Endothelial cell of umbilical vein (primary cell): ENCODE results near the gene CMSS1. TPM values are rescaled to one million over a fixed set of nuclear protein-coding genes. Genes with fewer than 3 reads are reported as not detected.

Experiments
- BruUV-seq: library from RNA; stranded (reverse); fragments of 400-500 nt; replicated peaks from 2 replicates; lab custom pipeline; 2021; lab: Mats Ljungman, UMichigan
- CTCF ChIA-PET: fragments of 300-600, 350-600 bp; sonication (Branson Sonifier 250); formaldehyde crosslinking; loops from one replicate; lab custom pipeline; 2021; ENCODE audit warnings: antibody characterized with exemption, inconsistent platforms; lab: Charles Lee
- POLR2A ChIA-PET: fragments of 300-600, 350-600 bp; sonication (Branson Sonifier 250); formaldehyde crosslinking; loops from one replicate; lab custom pipeline; 2021; ENCODE audit warnings: antibody characterized with exemption, inconsistent platforms; lab: Charles Lee
- DNase-seq: peaks from one replicate; pipeline ENCODE4 v3.0.0-alpha.2; 2011; ENCODE audit warnings: low read depth, low spot score
- FAIRE-seq: peaks from 2 replicates; lab custom pipeline; 2011; peaks lifted over from hg19 to GRCh38; lab: Jason Lieb, UNC
- H2AFZ ChIP-seq: 2 replicates; pipeline ENCODE4 v1.6.0; 2012; ENCODE audit warnings: low read depth, low read length, control low read depth, inconsistent platforms
- H3K27ac ChIP-seq: 2 replicates; pipeline ENCODE4 v1.5.1; 2011; ENCODE audit warnings: low read depth, mild to moderate bottlenecking, control low read depth, low read length, moderate library complexity; ENCODE audit not compliant: insufficient read depth
- H3K27me3 ChIP-seq, 2 experiments: 2 replicates each; pipeline versions ENCODE4 v1.6.0 to v1.6.1; 2011; ENCODE audit warnings: low read length in 2 of 2, mixed read lengths in 1 of 2; ENCODE audit not compliant: control insufficient read depth in 2 of 2, insufficient read depth in 2 of 2
- H3K36me3 ChIP-seq, 2 experiments: 2 replicates in 1 of 2; 3 replicates in 1 of 2; pipeline ENCODE4 v1.5.1; 2011; ENCODE audit warnings: low read length in 2 of 2, mild to moderate bottlenecking in 1 of 2, moderate library complexity in 1 of 2; ENCODE audit not compliant: control insufficient read depth in 2 of 2, insufficient read depth in 2 of 2; ENCODE audit errors: extremely low read depth in 1 of 2
- H3K4me1 ChIP-seq: 3 replicates; pipeline ENCODE4 v1.5.1; 2011; ENCODE audit warnings: mild to moderate bottlenecking, low read length; ENCODE audit not compliant: control insufficient read depth, insufficient read depth; ENCODE audit errors: extremely low read depth
- H3K4me2 ChIP-seq: 2 replicates; pipeline ENCODE4 v1.6.1; 2011; ENCODE audit warnings: low read length, control low read depth, mixed read lengths; ENCODE audit not compliant: insufficient read depth
- H3K4me3 ChIP-seq, 3 experiments: fragments of 200-600 bp in 1 of 3; sonication (generic), shearing (Covaris generic) in 1 of 3; replicated peaks in 1 of 3; 2 replicates each; pipeline ENCODE4 v1.5.1; 2011 to 2016; ENCODE audit warnings: control low read depth in 3 of 3, low read length in 3 of 3, mild to moderate bottlenecking in 2 of 3, inconsistent platforms in 1 of 3, low read depth in 1 of 3, moderate library complexity in 1 of 3; ENCODE audit not compliant: insufficient read depth in 1 of 3
- H3K79me2 ChIP-seq: 2 replicates; pipeline ENCODE4 v1.6.0; 2012; ENCODE audit warnings: low read length, inconsistent platforms; ENCODE audit not compliant: control insufficient read depth, insufficient read depth
- H3K9ac ChIP-seq: replicated peaks from 2 replicates; pipeline ENCODE3; 2011; ENCODE audit warnings: low read length, control low read depth; ENCODE audit not compliant: insufficient read depth; ENCODE audit errors: extremely low read depth
- H3K9me1 ChIP-seq: replicated peaks from 3 replicates; pipeline ENCODE4 v1.6.0; 2011; ENCODE audit warnings: mild to moderate bottlenecking, low read length; ENCODE audit not compliant: control insufficient read depth, insufficient read depth; ENCODE audit errors: extremely low read depth
- H3K9me3 ChIP-seq: replicated peaks from 2 replicates; pipeline ENCODE4 v1.5.1; 2012; ENCODE audit warnings: low read length, inconsistent platforms; ENCODE audit not compliant: control insufficient read depth, insufficient read depth
- H4K20me1 ChIP-seq: replicated peaks from 2 replicates; pipeline ENCODE3; 2011; ENCODE audit warnings: mild to moderate bottlenecking, low read length; ENCODE audit not compliant: control insufficient read depth, insufficient read depth; ENCODE audit errors: extremely low read depth
- CTCF ChIP-seq, 2 donors: IDR thresholded peaks; 1 replicate in 1 of 2; 2 replicates in 1 of 2; pipeline ENCODE4 v1.5.1; 2011; ENCODE audit warnings: low read length in 2 of 2, mild to moderate bottlenecking in 2 of 2, moderate library complexity in 2 of 2, control low read depth in 1 of 2, inconsistent platforms in 1 of 2, low read depth in 1 of 2; ENCODE audit not compliant: insufficient read depth in 1 of 2; ENCODE audit errors: extremely low read depth in 1 of 2
- EZH2 ChIP-seq: IDR thresholded peaks from 2 replicates; pipeline ENCODE4 v1.6.1; 2012; ENCODE audit warnings: borderline replicate concordance, low read depth, mild to moderate bottlenecking, moderate library complexity, low read length, inconsistent platforms; ENCODE audit not compliant: severe bottlenecking
- FOS ChIP-seq: IDR thresholded peaks from 2 replicates; pipeline ENCODE4 v1.6.1; 2011; ENCODE audit warnings: mild to moderate bottlenecking, low read length, moderate library complexity, borderline replicate concordance; ENCODE audit not compliant: insufficient read depth
- GATA2 ChIP-seq: IDR thresholded peaks from 2 replicates; pipeline ENCODE4 v1.7.0; 2011; ENCODE audit warnings: low read depth, mild to moderate bottlenecking, moderate library complexity, mixed read lengths, low read length; ENCODE audit not compliant: insufficient read length, insufficient read depth
- JUN ChIP-seq: IDR thresholded peaks from 2 replicates; pipeline ENCODE4 v1.6.1; 2011; ENCODE audit warnings: borderline replicate concordance, low read depth; ENCODE audit not compliant: insufficient read length, insufficient read depth
- MAX ChIP-seq: IDR thresholded peaks from 2 replicates; pipeline ENCODE4 v1.6.1; 2011; ENCODE audit not compliant: insufficient read depth, insufficient read length
- MYC ChIP-seq: IDR thresholded peaks from one replicate; pipeline ENCODE4 v1.6.1; 2011; ENCODE audit warnings: mild to moderate bottlenecking, low read depth, low read length
- POLR2A ChIP-seq: IDR thresholded peaks from 2 replicates; pipeline ENCODE4 v1.6.1; 2012; ENCODE audit warnings: low read depth, mild to moderate bottlenecking, control low read depth, low read length
- POLR2AphosphoS5 ChIP-seq: IDR thresholded peaks from 2 replicates; pipeline ENCODE4 v1.6.1; 2012; ENCODE audit warnings: low read depth, mild to moderate bottlenecking, control low read depth, low read length, moderate library complexity; ENCODE audit not compliant: insufficient read depth
- dilution Hi-C: fragments of 300-500 bp; cut with MboI; formaldehyde crosslinking; loops from one replicate; pipeline ENCODE4 v1.15.0; 2019; ENCODE audit warnings: low sequenced_read_pairs; ENCODE audit not compliant: extremely low pct_ligation_motif_present
- intact Hi-C: fragments of 100-400 bp; cut with micrococcal nuclease; formaldehyde crosslinking; loops from one replicate; pipeline ENCODE4 v1.10.0; 2022
- polyA plus RNA-seq, 4 experiments: library from polyadenylated mRNA; depleted of rRNA in 3 of 4; stranded (reverse) in 3 of 4; unstranded in 1 of 4; fragments of >200 nt; gene quantifications; 2 replicates each; pipeline versions ENCODE4 v1.2.1 to v1.2.3, GENCODE V29; 2011 to 2012; ENCODE audit warnings: missing spikeins in 1 of 4
- total RNA-seq: library from RNA; stranded (reverse); gene quantifications from 2 replicates; pipeline ENCODE4 v1.2.3, GENCODE V29; 2021

CMSS1 gene
- total and polyA plus RNA-seq, 2 donors (not counting 3 experiments of a cell fraction or from before 2014, with no cell fraction given): 9.7 to 60.6 TPM

DNA sequence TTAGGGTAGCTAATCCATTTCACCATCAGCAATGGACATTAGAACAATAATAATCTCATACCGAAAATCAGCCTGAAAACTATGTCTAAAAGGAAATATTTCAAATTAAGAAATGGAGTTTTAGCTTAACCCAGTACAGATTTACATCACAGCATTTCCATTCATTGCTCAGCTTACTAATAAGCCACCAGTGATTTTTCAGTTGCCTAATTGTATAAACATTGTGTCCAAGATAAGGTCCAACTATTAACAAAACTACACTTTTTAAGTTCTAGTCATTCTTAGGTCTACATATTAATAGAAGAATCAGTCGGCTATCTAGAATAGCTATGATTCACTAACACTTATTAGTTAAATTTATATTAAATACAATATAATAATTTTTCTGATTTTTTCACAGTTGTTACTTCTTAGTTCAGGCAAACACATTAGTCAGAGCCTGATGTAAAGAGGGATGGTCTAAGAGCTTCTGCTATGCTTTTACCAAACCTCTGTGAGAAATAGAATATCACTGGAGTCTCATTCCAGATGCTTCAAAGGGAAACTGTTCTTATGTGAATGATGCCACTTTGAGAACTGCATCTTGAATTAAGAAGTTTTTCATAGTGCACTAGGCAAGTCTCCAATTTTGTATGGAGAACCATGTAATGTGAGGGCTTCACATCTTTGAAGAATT is 74.1 kb downstream of the CMSS1 start:
- no peak overlapping the region for H2AFZ ChIP-seq
- H3K4me3 ChIP-seq: no peak overlapping the region
- intact Hi-C loops: no loop called here
- POLR2A ChIA-PET: no interaction called here
- no peaks in the 10 kb centered on the region for H3K27me3 ChIP-seq
- H3K9ac ChIP-seq: no peak overlapping the region
- CTCF ChIA-PET: interaction anchor here (1.2 to 1.3 kb wide), 2 partner anchors 30 to 45 kb away, joined by 3 read pairs; no protein-coding TSS in a partner anchor
- no peaks in the 10 kb centered on the region for H3K9me3 ChIP-seq
- no peak overlapping the region for H3K4me2 ChIP-seq
- no TSS peak for BruUV-seq
- dilution Hi-C loops: no loop called here
- FAIRE-seq: no peak
- H3K4me1 ChIP-seq: peaks cover 13% of the 10 kb centered on the region
- no peaks in the 10 kb centered on the region for H3K36me3 ChIP-seq
- no peaks in the 10 kb centered on the region for H3K9me1 ChIP-seq
- no peaks in the 10 kb centered on the region for H4K20me1 ChIP-seq
- no peak for TF ChIP-seq POLR2A
- TF ChIP-seq MYC: no peak
- no peak for TF ChIP-seq JUN
- no peak for TF ChIP-seq FOS
- TF ChIP-seq CTCF (IDR thresholded peaks at IDR 0.05; ENCODE audit: extremely low read depth in 1 of 2, insufficient read depth in 1 of 2, low read depth in 1 of 2, low read length in 2 of 2): no peak
- TF ChIP-seq EZH2: no peak
- TF ChIP-seq GATA2: no peak
- no peak for TF ChIP-seq POLR2AphosphoS5
- TF ChIP-seq MAX: no peak
- no peak for DNase-seq
- no peaks in the 10 kb centered on the region for H3K79me2 ChIP-seq
- H3K27ac ChIP-seq: no peak overlapping the region
